Panc1 (cell line): ENCODE results near the gene ATP1B2. TPM values are rescaled to one million over a fixed set of nuclear protein-coding genes. Genes with fewer than 3 reads are reported as not detected.

Experiments used
- ATAC-seq: fragments of 200-7000 bp; cut with Tn5 transposase; 2 replicates; pipeline ENCODE4 v1.9.1; 2020; ENCODE audit warnings: mild to moderate bottlenecking, moderate library complexity
- BruUV-seq: library from RNA; stranded (reverse); fragments of 400-500 nt; replicated peaks from 2 replicates; lab custom pipeline; 2021; lab: Mats Ljungman, UMichigan
- CTCF ChIA-PET: fragments of 300-600 bp; sonication (Branson Sonifier 250); formaldehyde crosslinking; loops from one replicate; lab custom pipeline; 2022; ENCODE audit warnings: antibody characterized with exemption; lab: Charles Lee
- POLR2A ChIA-PET: fragments of 300-600 bp; sonication (Branson Sonifier 250); formaldehyde crosslinking; loops from one replicate; lab custom pipeline; 2022; ENCODE audit warnings: antibody characterized with exemption; lab: Charles Lee
- DNase-seq: peaks from one replicate; pipeline ENCODE4 v3.0.0-alpha.2; 2010; ENCODE audit warnings: low read depth, low spot score
- H3K27ac ChIP-seq: 2 replicates; pipeline ENCODE4 v1.5.1; 2011; ENCODE audit warnings: mild to moderate bottlenecking, low read length, inconsistent platforms
- H3K27me3 ChIP-seq: fragments of 200-500 bp; sonication (Bioruptor generic); 2 replicates; pipeline ENCODE4 v1.6.0; 2014; ENCODE audit warnings: low read length, inconsistent platforms; ENCODE audit not compliant: control insufficient read depth, insufficient read depth
- H3K36me3 ChIP-seq: fragments of 200-500 bp; sonication (Bioruptor generic); 2 replicates; pipeline ENCODE4 v1.5.1; 2014; ENCODE audit warnings: inconsistent platforms, mild to moderate bottlenecking, low read length, moderate library complexity; ENCODE audit not compliant: control insufficient read depth, insufficient read depth
- H3K4me1 ChIP-seq: 2 replicates; pipeline ENCODE4 v1.5.1; 2011; ENCODE audit warnings: inconsistent platforms, mild to moderate bottlenecking, low read length, moderate library complexity; ENCODE audit not compliant: control insufficient read depth, insufficient read depth
- H3K4me3 ChIP-seq, 2 experiments: 2 replicates each; pipeline ENCODE4 v1.5.1; 2011 to 2012; ENCODE audit warnings: low read depth in 2 of 2, low read length in 2 of 2, mild to moderate bottlenecking in 2 of 2, inconsistent platforms in 1 of 2, moderate library complexity in 1 of 2
- H3K9me3 ChIP-seq: fragments of 200-500 bp; sonication (Bioruptor generic); 2 replicates; pipeline ENCODE4 v1.5.1; 2014; ENCODE audit warnings: low read depth, mild to moderate bottlenecking, inconsistent platforms, low read length, moderate library complexity; ENCODE audit not compliant: control insufficient read depth, insufficient read depth
- POLR2AphosphoS5 ChIP-seq: IDR thresholded peaks from 2 replicates; pipeline ENCODE4 v1.6.1; 2012; ENCODE audit warnings: mild to moderate bottlenecking, low read depth, low read length, moderate library complexity
- SIN3A ChIP-seq: IDR thresholded peaks from 2 replicates; pipeline ENCODE4 v1.6.1; 2012; ENCODE audit warnings: low read depth, mild to moderate bottlenecking, low read length, moderate library complexity, borderline replicate concordance; ENCODE audit not compliant: insufficient read depth
- TCF7L2 ChIP-seq: IDR thresholded peaks from 2 replicates; pipeline ENCODE4 v1.6.1; 2011; ENCODE audit warnings: mild to moderate bottlenecking, low read depth, low read length, inconsistent platforms
- in situ Hi-C: cut with HindIII; loops from 2 replicates; pipeline ENCODE4 v1.10.0; 2016; ENCODE audit warnings: low sequenced_read_pairs, low pct_unique_long_range_greater_than_20kb
- intact Hi-C: fragments of 100-400 bp; cut with micrococcal nuclease; formaldehyde crosslinking; loops from one replicate; pipeline ENCODE4 v1.10.0; 2022; ENCODE audit not compliant: unreplicated experiment
- total RNA-seq: library from RNA; stranded (reverse); gene quantifications from one replicate; pipeline ENCODE4 v1.2.1, GENCODE V29; 2021; ENCODE audit not compliant: unreplicated experiment
- TF ChIP-seq, protein P1 (sequence below), 2 experiments: IDR thresholded peaks; 2 replicates each; pipeline ENCODE4 v1.6.1; 2011 to 2012; ENCODE audit warnings: low read depth in 2 of 2, control low read depth in 1 of 2, low read length in 1 of 2, mild to moderate bottlenecking in 1 of 2, moderate library complexity in 1 of 2; ENCODE audit not compliant: insufficient read depth in 1 of 2
- TF ChIP-seq, protein P2 (sequence below): fragments of 450-650 bp; IDR thresholded peaks from 2 replicates; pipeline ENCODE4 v1.5.1; 2017; ENCODE audit warnings: mild to moderate bottlenecking

The ATP1B2 gene
- total RNA-seq, 1 experiment from 2014 or later: 0.08 TPM

DNA sequence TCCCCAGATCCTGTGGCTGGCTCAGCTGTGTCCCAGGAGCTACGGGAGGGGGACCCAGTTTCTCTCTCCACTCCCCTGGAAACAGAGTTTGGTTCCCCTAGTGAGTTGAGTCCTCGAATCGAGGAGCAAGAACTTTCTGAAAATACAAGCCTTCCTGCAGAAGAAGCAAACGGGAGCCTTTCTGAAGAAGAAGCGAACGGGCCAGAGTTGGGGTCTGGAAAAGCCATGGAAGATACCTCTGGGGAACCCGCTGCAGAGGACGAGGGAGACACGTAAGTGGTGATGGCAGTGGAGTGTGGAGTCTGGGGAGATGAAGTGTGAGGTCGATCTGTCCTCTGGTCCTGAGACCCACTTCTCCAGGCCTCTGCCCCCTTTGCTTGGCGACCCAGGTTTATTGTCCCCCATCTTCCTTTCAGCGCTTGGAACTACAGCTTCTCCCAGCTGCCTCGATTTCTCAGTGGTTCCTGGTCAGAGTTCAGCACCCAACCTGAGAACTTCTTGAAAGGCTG is 38.1 kb downstream of the ATP1B2 start:
- in situ Hi-C loops: no loop called here

DNA sequence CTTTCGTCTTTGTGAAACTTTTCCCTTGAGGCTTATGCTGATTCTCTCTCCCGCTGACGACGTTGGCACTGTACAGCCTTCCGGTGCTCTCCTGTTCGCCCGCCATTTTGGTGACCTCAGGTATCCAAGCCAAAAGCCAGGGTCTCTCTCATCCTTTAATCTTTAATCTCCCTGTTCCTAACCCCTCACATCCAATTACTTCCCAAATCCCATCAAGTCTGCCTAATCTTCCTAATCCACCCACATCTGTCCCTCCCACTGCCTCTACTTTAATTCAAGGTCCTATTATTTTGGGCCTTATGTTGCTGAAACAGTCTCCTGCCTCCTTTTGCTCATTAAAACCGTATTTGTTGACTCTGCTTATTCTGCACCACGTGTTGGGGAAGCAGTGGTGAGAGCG is 44.9 kb downstream of the ATP1B2 start:
- CTCF ChIA-PET: no interaction called here
- TSS peak; percentile 38 for BruUV-seq
- Histone ChIP-seq H3K27ac (no peak overlapping the region), H3K27me3 (no peaks in the 10 kb centered on the region), H3K36me3 (no peaks in the 10 kb centered on the region), H3K4me3 (no peak overlapping the region), H3K4me1 (no peaks in the 10 kb centered on the region), H3K9me3 (no peaks in the 10 kb centered on the region)
- DNase-seq: no peak
- in situ Hi-C loops: no loop called here
- TF ChIP-seq, protein P1, sequence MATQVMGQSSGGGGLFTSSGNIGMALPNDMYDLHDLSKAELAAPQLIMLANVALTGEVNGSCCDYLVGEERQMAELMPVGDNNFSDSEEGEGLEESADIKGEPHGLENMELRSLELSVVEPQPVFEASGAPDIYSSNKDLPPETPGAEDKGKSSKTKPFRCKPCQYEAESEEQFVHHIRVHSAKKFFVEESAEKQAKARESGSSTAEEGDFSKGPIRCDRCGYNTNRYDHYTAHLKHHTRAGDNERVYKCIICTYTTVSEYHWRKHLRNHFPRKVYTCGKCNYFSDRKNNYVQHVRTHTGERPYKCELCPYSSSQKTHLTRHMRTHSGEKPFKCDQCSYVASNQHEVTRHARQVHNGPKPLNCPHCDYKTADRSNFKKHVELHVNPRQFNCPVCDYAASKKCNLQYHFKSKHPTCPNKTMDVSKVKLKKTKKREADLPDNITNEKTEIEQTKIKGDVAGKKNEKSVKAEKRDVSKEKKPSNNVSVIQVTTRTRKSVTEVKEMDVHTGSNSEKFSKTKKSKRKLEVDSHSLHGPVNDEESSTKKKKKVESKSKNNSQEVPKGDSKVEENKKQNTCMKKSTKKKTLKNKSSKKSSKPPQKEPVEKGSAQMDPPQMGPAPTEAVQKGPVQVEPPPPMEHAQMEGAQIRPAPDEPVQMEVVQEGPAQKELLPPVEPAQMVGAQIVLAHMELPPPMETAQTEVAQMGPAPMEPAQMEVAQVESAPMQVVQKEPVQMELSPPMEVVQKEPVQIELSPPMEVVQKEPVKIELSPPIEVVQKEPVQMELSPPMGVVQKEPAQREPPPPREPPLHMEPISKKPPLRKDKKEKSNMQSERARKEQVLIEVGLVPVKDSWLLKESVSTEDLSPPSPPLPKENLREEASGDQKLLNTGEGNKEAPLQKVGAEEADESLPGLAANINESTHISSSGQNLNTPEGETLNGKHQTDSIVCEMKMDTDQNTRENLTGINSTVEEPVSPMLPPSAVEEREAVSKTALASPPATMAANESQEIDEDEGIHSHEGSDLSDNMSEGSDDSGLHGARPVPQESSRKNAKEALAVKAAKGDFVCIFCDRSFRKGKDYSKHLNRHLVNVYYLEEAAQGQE (IDR thresholded peaks at IDR 0.05; ENCODE audit: insufficient read depth in 1 of 2, low read depth in 2 of 2, low read length in 1 of 2): no peak
- TF ChIP-seq, protein P2, sequence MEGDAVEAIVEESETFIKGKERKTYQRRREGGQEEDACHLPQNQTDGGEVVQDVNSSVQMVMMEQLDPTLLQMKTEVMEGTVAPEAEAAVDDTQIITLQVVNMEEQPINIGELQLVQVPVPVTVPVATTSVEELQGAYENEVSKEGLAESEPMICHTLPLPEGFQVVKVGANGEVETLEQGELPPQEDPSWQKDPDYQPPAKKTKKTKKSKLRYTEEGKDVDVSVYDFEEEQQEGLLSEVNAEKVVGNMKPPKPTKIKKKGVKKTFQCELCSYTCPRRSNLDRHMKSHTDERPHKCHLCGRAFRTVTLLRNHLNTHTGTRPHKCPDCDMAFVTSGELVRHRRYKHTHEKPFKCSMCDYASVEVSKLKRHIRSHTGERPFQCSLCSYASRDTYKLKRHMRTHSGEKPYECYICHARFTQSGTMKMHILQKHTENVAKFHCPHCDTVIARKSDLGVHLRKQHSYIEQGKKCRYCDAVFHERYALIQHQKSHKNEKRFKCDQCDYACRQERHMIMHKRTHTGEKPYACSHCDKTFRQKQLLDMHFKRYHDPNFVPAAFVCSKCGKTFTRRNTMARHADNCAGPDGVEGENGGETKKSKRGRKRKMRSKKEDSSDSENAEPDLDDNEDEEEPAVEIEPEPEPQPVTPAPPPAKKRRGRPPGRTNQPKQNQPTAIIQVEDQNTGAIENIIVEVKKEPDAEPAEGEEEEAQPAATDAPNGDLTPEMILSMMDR: no peak
- TF ChIP-seq TCF7L2: no peak
- TF ChIP-seq SIN3A: no peak
- no peak for TF ChIP-seq POLR2AphosphoS5
- POLR2A ChIA-PET: no interaction called here
- no peak for ATAC-seq
- intact Hi-C loops: no loop called here

More for the DNA sequence above, 38.1 kb downstream of the ATP1B2 start:
- peak overlapping the region; percentile 75 to 97 for H3K4me3 ChIP-seq
- no peak for ATAC-seq
- H3K27ac ChIP-seq: peak overlapping the region; percentile 91
- no TSS peak for BruUV-seq
- intact Hi-C loops: no loop called here
- TF ChIP-seq SIN3A: no peak
- TF ChIP-seq, protein P2: no peak
- no peak for TF ChIP-seq TCF7L2
- TF ChIP-seq, protein P1 (IDR thresholded peaks at IDR 0.05; ENCODE audit: insufficient read depth in 1 of 2, low read depth in 2 of 2, low read length in 1 of 2): no peak
- TF ChIP-seq POLR2AphosphoS5: no peak
- no peaks in the 10 kb centered on the region for H3K27me3 ChIP-seq
- POLR2A ChIA-PET: interaction anchor here (1.5 kb wide), 1 partner anchor 109 kb away, joined by 6 read pairs; the partner anchor contains the start of gene CD68
- peaks cover 9% of the 10 kb centered on the region; the same call in 1 of the 2 replicates for H3K4me1 ChIP-seq
- H3K36me3 ChIP-seq: peaks cover 12% of the 10 kb centered on the region
- H3K9me3 ChIP-seq: no peaks in the 10 kb centered on the region
- CTCF ChIA-PET: interaction anchor here (0.7 kb wide), 1 partner anchor 9 kb away, joined by 5 read pairs; no protein-coding TSS in a partner anchor
- no peak for DNase-seq
